Mesenchymal stem cell (in vitro differentiated cells and primary cell): ENCODE data around the gene SLC25A48.
"Not testable (repeated sequence)": the region's sequence is repeated elsewhere in the genome, so short reads cannot be mapped to it uniquely, and the experiment has no call there.

ENCODE experiments used
- DNase-seq: peaks from one replicate; pipeline ENCODE4 v3.0.0-alpha.2; 2013
- H2AFZ ChIP-seq: one replicate; pipeline ENCODE4 v1.6.1; 2013; ENCODE audit warnings: low read depth, mild to moderate bottlenecking, control low read depth, inconsistent platforms, low read length, moderate library complexity
- H2AK5ac ChIP-seq: 2 replicates; pipeline ENCODE4 v1.6.1; 2013; ENCODE audit warnings: low read length, moderate library complexity, mild to moderate bottlenecking, inconsistent platforms; ENCODE audit not compliant: severe bottlenecking
- H2BK120ac ChIP-seq: one replicate; pipeline ENCODE4 v1.6.1; 2013; ENCODE audit warnings: low read depth, mild to moderate bottlenecking, inconsistent platforms, low read length, moderate library complexity
- H2BK12ac ChIP-seq, 2 experiments: one replicate each; pipeline ENCODE4 v1.6.1; 2013; ENCODE audit warnings: inconsistent platforms in 2 of 2, low read length in 2 of 2, mild to moderate bottlenecking in 2 of 2, moderate library complexity in 2 of 2, control low read depth in 1 of 2
- H2BK15ac ChIP-seq: one replicate; pipeline ENCODE4 v1.6.1; 2013; ENCODE audit warnings: mild to moderate bottlenecking, low read depth, inconsistent platforms; ENCODE audit not compliant: poor library complexity, severe bottlenecking
- H2BK5ac ChIP-seq: 2 replicates; pipeline ENCODE4 v1.6.1; 2013; ENCODE audit warnings: low read depth, mild to moderate bottlenecking, low read length, control low read depth, inconsistent platforms; ENCODE audit not compliant: poor library complexity, severe bottlenecking
- H3K14ac ChIP-seq, 2 experiments: one replicate each; pipeline ENCODE4 v1.6.1; 2013; ENCODE audit warnings: inconsistent platforms in 2 of 2, low read length in 2 of 2, control low read depth in 1 of 2, mild to moderate bottlenecking in 1 of 2, moderate library complexity in 1 of 2
- H3K18ac ChIP-seq, 2 experiments: one replicate each; pipeline ENCODE4 v1.6.1; 2013; ENCODE audit warnings: inconsistent platforms in 2 of 2, low read length in 2 of 2, control low read depth in 1 of 2, low read depth in 1 of 2, mild to moderate bottlenecking in 1 of 2
- H3K23ac ChIP-seq, 2 experiments: one replicate each; pipeline ENCODE4 v1.6.1; 2013; ENCODE audit warnings: inconsistent platforms in 2 of 2, low read length in 2 of 2, mild to moderate bottlenecking in 2 of 2, moderate library complexity in 2 of 2, control low read depth in 1 of 2
- H3K27ac ChIP-seq: 2 replicates; pipeline ENCODE4 v1.5.1; 2013; ENCODE audit warnings: mild to moderate bottlenecking, moderate library complexity, low read length, control low read depth, inconsistent platforms; ENCODE audit not compliant: poor library complexity, severe bottlenecking
- H3K27me3 ChIP-seq, 2 experiments: 2 replicates each; pipeline versions ENCODE4 v1.6.1 to v1.7.0; 2013; ENCODE audit warnings: low read length in 2 of 2, mild to moderate bottlenecking in 2 of 2, moderate library complexity in 2 of 2, control low read depth in 1 of 2, inconsistent platforms in 1 of 2; ENCODE audit not compliant: control insufficient read depth in 1 of 2, insufficient read depth in 1 of 2
- H3K36me3 ChIP-seq, 2 experiments: 2 replicates each; pipeline versions ENCODE4 v1.6.1 to v1.7.0; 2013; ENCODE audit warnings: low read length in 2 of 2, control low read depth in 1 of 2, inconsistent platforms in 1 of 2, low read depth in 1 of 2, mild to moderate bottlenecking in 1 of 2; ENCODE audit not compliant: insufficient read depth in 2 of 2, control insufficient read depth in 1 of 2
- H3K4ac ChIP-seq, 2 experiments: one replicate each; pipeline ENCODE4 v1.6.1; 2013; ENCODE audit warnings: inconsistent platforms in 2 of 2, low read length in 2 of 2, mild to moderate bottlenecking in 2 of 2, moderate library complexity in 2 of 2, control low read depth in 1 of 2, low read depth in 1 of 2
- H3K4me1 ChIP-seq: 2 replicates; pipeline ENCODE4 v1.6.1; 2013; ENCODE audit warnings: low read depth, low read length, control low read depth; ENCODE audit not compliant: control insufficient read depth, insufficient read depth
- H3K4me2 ChIP-seq: 2 replicates; pipeline ENCODE4 v1.6.1; 2013; ENCODE audit warnings: low read length, mild to moderate bottlenecking, inconsistent platforms; ENCODE audit not compliant: poor library complexity, severe bottlenecking
- H3K4me3 ChIP-seq, 2 experiments: 2 replicates each; pipeline versions ENCODE4 v1.5.1 to v1.7.0; 2013; ENCODE audit warnings: low read length in 2 of 2, mild to moderate bottlenecking in 2 of 2, control low read depth in 1 of 2, low read depth in 1 of 2; ENCODE audit not compliant: insufficient read depth in 1 of 2
- H3K79me1 ChIP-seq: replicated peaks from 2 replicates; pipeline ENCODE4 v1.6.1; 2013; ENCODE audit warnings: mild to moderate bottlenecking, control low read depth, low read length, inconsistent platforms; ENCODE audit not compliant: poor library complexity, severe bottlenecking
- H3K9ac ChIP-seq: 2 replicates; pipeline ENCODE4 v1.7.0; 2013; ENCODE audit warnings: mild to moderate bottlenecking, low read length, moderate library complexity
- H3K9me3 ChIP-seq: 2 replicates; pipeline ENCODE4 v1.7.0; 2013; ENCODE audit warnings: mild to moderate bottlenecking, low read length; ENCODE audit not compliant: control insufficient read depth
- H4K8ac ChIP-seq: one replicate; pipeline ENCODE4 v1.6.1; 2013; ENCODE audit warnings: inconsistent platforms, mild to moderate bottlenecking, low read length, moderate library complexity
- H4K91ac ChIP-seq: one replicate; pipeline ENCODE4 v1.6.1; 2013; ENCODE audit warnings: mild to moderate bottlenecking, low read length, inconsistent platforms
- WGBS: methylation state at CpG from one replicate; pipeline ENCODE4 v1.1.7; 2013; ENCODE audit warnings: mixed read lengths; 5-methylcytosine and 5-hydroxymethylcytosine counted together

SLC25A48 gene

GRCh38 chr5:135838395-135838794 is 3.9 kb downstream of the SLC25A48 start:
- H3K14ac ChIP-seq, H2AFZ ChIP-seq, H3K9ac ChIP-seq, H2BK5ac ChIP-seq, H3K79me1 ChIP-seq, H3K4ac ChIP-seq, H3K36me3 ChIP-seq, H3K4me3 ChIP-seq, H3K9me3 ChIP-seq, H3K23ac ChIP-seq, H2BK12ac ChIP-seq, H2BK120ac ChIP-seq, H4K91ac ChIP-seq, H4K8ac ChIP-seq, H3K27ac ChIP-seq, H3K18ac ChIP-seq, DNase-seq, H3K4me2 ChIP-seq, H2AK5ac ChIP-seq, H2BK15ac ChIP-seq: not testable (repeated sequence)
- Histone ChIP-seq H3K4me1 (peaks cover 12% of the 10 kb centered on the region), H3K27me3 (peaks cover 59 to 86% of the 10 kb centered on the region in 2 experiments)

GRCh38 chr5:135839566-135839965 is 5.1 kb downstream of the SLC25A48 start:
- no peak overlapping the region for H2BK15ac ChIP-seq
- WGBS: 78% methylated on average over 4 of the region's 4 CpGs

GRCh38 chr5:135840959-135841358 is 6.5 kb downstream of the SLC25A48 start:
- H2AFZ ChIP-seq: no peak overlapping the region
- no peak for DNase-seq
- peaks cover 44 to 81% of the 10 kb centered on the region in 2 experiments for H3K27me3 ChIP-seq
- no peak overlapping the region for H2BK12ac ChIP-seq
- no peak overlapping the region for H3K27ac ChIP-seq
- no peak overlapping the region for H3K9ac ChIP-seq
- H4K91ac ChIP-seq: no peak overlapping the region
- no peaks in the 10 kb centered on the region for H3K79me1 ChIP-seq
- no peak overlapping the region for H2BK15ac ChIP-seq
- no peaks in the 10 kb centered on the region for H3K36me3 ChIP-seq
- peaks cover 1% of the 10 kb centered on the region for H3K4me1 ChIP-seq
- no peak overlapping the region for H2AK5ac ChIP-seq
- H3K14ac ChIP-seq: no peak overlapping the region
- H4K8ac ChIP-seq: no peak overlapping the region
- no peak overlapping the region for H3K18ac ChIP-seq
- no peak overlapping the region for H3K4ac ChIP-seq
- no peak overlapping the region for H3K23ac ChIP-seq
- H2BK120ac ChIP-seq: no peak overlapping the region
- H2BK5ac ChIP-seq: no peak overlapping the region
- H3K4me2 ChIP-seq: no peak overlapping the region
- 50% methylated on average over 1 of the region's 4 CpGs for WGBS
- H3K4me3 ChIP-seq: no peak overlapping the region
- H3K9me3 ChIP-seq: no peaks in the 10 kb centered on the region

More at GRCh38 chr5:135839566-135839965, 5.1 kb downstream of the SLC25A48 start:
- Histone ChIP-seq H3K79me1 (no peaks in the 10 kb centered on the region), H3K36me3 (no peaks in the 10 kb centered on the region), H2BK12ac (no peak overlapping the region), H3K14ac (no peak overlapping the region), H3K4ac (no peak overlapping the region), H3K4me2 (no peak overlapping the region), H2AK5ac (no peak overlapping the region), H2BK120ac (no peak overlapping the region), H4K8ac (no peak overlapping the region), H3K9me3 (no peaks in the 10 kb centered on the region), H3K27me3 (peaks cover 58 to 86% of the 10 kb centered on the region in 2 experiments), H4K91ac (no peak overlapping the region), H3K18ac (no peak overlapping the region), H3K23ac (no peak overlapping the region), H3K4me1 (peaks cover 9% of the 10 kb centered on the region), H2AFZ (no peak overlapping the region), H3K9ac (no peak overlapping the region), H3K27ac (no peak overlapping the region), H2BK5ac (no peak overlapping the region), H3K4me3 (no peak overlapping the region)
- no peak for DNase-seq

GRCh38 chr5:135842737-135843136 is 8.3 kb downstream of the SLC25A48 start:
- no peak overlapping the region for H2BK15ac ChIP-seq
- WGBS: 59% methylated on average over 4 of the region's 4 CpGs

More at GRCh38 chr5:135842737-135843136, 8.3 kb downstream of the SLC25A48 start:
- Histone ChIP-seq H3K4me1 (peaks cover 1% of the 10 kb centered on the region), H3K79me1 (no peaks in the 10 kb centered on the region), H3K4me2 (no peak overlapping the region), H3K4ac (no peak overlapping the region), H4K8ac (no peak overlapping the region), H2BK12ac (no peak overlapping the region), H3K36me3 (no peaks in the 10 kb centered on the region), H3K9me3 (no peaks in the 10 kb centered on the region), H3K14ac (no peak overlapping the region), H3K4me3 (no peak overlapping the region), H2BK120ac (no peak overlapping the region), H2BK5ac (no peak overlapping the region), H2AK5ac (no peak overlapping the region), H3K27ac (no peak overlapping the region), H2AFZ (no peak overlapping the region), H3K9ac (no peak overlapping the region), H3K23ac (no peak overlapping the region), H3K27me3 (peaks cover 32 to 67% of the 10 kb centered on the region in 2 experiments), H4K91ac (no peak overlapping the region), H3K18ac (no peak overlapping the region)
- DNase-seq: no peak
